ENCODE data around the gene ABI3BP.

Gene ABI3BP

DNA sequence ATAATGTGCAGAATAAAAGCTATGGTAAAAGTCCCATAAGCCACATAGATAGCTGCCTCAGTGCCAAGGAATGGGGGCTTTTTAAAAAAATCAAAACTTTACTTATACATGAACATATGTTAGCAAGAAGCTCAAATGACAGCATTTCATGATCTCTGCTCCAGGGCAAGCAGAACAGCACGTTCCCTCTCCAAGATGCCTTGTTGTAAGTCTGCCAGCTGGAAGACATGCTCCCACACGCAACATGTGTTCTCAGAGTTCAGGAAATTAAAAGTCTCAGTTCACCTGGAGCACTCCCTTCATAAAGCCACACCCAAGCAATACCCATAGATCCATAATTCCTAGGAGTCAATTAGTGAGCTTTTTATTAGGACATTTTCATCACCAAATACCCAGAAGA is 52.2 kb downstream of the ABI3BP start:
- DNase-seq = no peak

DNA sequence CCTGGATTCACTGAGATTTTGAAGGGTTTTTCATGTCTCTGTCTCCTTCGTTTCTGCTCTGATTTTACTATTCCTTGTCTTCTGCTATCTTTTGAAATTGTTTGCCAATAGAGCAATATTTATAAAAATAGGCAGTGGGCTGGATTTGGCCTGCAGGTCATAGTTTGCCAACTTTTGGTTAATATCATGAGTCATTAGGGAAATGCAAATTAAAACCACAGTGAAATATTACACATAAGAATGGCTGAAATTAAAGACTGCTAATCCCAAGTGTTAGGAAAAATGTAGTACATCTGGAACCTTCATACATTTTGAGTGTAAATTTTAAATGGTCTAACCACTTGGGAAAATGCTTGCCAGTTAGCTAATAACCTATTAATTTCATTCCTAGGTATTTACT is 56.3 kb downstream of the ABI3BP start:
- no peak for DNase-seq

DNA sequence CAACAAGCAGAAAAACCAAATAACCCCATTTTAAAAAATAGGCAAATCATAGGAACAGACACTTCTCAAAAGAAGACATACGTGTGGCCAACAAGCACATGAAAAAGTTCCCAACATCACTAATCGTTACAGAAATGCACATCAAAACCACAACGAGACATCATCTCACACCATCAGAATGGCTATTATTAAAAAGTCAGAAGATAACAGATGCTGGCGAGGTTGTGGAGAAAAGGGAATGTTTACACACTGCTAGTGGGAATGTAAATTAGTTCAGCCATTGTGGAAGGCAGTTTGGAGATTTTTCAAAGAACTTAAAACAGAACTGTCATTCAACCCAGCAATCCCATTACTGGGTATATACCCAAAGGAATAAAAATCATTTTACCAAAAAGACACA is 60.7 kb downstream of the ABI3BP start:
- no peak for DNase-seq

DNA sequence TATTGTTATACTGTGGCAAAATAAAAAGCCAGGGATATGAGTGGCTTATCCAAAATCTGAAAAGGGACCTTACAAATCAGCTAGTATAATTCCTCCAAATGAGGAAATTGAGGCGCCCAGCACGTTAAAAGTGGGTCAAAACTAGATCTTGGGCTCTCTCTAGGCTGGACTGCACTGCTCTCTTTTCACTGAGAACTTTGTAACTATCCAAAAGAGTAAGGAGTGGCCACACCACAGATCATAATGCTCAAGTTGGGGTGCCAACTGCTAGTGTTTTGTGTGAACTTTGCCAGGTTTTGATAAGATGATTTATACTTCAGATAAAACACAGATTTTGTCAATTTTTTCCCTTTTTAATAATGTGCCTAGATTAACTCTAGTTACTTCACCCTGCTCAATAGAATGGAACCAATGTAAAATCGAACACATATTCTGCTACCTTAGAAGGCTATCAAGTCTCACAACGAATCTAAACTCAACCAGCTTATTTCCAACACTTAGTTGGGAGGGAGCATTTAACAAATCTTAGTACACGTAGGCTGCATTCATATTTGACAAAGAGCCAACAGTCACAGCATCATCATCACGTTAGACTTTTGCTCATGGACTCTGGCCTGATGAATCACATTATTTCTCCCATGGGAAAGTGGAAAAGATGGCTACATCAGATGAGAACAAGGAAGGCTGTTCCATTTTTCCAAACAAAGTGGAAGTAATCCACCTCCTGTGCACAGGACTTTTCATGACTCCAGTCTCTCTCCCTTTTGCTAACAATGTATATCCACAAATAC is 64.4 kb downstream of the ABI3BP start:
- DNase-seq = no peak

DNA sequence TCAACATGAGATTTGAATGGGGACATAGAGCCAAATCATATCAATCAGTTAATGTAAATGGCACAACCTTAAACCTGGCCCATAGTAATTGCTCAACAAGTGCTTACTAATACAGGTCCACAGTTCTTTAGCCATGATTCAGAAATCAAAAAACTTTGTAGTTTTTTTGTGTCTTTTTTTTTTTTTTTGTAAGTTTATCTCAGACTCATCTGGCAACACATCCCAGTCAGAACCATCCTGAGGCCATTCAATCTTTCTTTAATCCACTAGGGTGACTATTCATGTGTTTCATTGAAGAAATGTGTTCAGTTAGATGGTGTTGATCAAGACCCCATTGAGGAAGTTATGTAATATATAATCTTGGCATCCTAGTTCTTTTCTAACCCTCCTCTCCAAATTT is 65.4 kb downstream of the ABI3BP start:
- no peak for DNase-seq

DNA sequence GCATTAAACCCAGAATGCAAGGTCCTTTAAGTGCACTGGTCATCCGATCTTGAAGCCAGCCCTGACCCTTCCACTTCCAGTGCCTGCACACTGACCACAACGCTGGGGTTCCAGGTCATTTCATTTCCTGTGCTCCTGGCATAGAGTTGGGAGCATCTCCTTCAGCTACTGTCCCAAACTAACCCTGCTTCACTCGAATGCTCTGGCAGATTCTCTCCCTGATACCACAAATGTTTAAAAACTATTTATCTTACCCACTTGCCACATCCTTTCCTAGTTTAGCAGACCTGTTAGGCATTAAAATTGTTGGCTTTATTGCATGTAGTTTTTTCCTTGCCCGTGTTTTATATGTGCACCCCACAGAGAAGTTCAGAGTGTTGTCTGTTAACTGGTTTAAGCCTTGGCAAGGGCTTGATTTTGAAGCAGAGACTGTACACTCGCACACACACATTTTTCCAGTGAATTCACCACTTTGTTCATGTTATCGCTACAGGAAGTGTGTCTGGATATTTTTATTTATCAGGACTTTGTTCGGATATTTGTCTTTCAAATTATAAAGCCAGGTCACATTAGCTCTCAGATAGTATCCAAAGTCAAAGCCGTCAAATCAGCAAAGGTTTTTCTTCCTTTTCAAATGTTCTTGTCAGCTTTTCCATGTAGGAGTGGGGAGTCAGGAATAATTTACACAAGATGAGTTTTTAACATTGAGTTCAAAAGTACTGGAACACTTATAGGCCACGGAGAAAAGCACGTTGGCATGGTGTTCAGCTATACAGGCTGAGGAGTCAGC is 77.3 kb downstream of the ABI3BP start:
- DNase-seq = no peak

DNA sequence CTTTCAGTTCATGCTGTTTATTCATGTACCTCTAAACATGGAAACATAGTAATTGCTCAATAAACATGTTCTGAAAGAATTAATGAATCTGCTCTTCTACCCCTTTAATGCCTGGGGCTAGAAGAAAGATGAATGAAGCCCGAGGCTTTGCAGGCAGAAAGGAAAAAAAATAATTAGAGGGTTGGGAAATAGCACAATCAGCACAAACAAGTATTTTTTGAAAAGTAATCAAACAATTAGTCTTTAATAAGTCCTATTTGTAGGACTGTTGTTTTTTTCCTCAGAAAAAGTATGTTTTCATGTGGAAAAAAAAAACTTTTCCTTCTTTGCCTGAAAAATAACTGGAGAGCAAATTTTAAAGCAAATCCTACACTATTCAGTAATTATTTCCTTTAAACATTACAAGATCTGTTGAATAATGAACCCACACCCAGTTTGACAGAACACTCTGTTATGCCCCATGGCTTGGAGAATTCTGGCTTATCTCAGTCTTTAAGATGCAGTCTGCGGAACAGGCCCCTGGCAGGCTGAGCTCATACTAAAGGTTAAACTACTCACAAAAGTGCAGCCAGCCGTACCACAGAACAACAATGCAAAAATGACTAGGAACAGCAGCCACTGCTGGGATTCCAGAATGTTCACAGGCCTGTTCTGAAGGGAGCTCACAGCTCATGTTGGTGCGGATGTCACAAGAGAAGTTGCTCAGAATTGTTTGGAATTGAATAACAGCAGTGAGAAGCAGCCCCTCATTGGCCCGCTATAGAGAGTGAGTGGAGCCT is 79.2 kb downstream of the ABI3BP start:
- no peak for DNase-seq

DNA sequence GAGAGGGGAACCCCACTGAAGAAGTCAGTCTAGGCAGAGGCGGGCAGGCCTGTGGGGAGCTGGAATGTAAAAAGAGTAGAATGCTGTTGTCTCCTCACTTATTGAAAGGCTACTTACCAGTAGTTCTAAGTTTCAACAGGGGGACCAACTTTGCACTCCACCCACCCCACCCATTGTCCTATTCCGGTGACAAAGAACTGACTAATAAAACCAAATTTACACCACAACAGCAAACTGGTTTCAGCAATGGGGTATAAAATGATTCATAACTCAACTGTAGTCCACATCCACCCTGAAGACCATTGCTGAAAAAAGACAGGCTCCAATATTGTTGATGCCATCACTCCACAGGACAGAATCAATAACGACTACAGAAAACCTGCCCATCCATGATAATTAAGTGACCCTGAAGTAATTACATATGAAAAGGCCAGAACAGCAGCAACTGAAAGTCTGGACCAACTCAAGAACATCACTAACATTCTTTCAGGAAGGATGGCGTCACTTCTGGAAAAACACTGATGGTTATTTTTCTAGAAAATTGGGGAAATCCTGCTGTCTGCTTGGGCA is 80.2 kb downstream of the ABI3BP start:
- DNase-seq = no peak

DNA sequence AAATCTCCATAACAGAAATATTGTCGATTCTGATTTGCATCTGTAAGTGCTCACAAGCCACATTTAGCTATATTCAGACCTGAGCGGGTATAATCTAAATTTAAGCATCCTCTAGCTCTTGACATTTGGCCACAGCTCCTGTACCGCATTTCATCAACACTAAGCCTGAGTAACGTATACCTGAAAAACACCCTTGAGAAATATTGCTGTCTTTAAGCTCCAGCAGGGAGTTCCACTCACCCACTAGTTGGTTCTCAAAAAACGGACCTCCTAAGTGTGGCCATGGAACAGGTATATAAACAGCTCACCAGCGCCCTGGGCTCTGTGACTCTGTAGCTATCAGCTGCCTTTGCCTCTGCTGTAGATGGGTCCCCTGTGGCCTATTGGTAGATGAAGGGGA is 80.7 kb downstream of the ABI3BP start:
- no peak for DNase-seq

DNA sequence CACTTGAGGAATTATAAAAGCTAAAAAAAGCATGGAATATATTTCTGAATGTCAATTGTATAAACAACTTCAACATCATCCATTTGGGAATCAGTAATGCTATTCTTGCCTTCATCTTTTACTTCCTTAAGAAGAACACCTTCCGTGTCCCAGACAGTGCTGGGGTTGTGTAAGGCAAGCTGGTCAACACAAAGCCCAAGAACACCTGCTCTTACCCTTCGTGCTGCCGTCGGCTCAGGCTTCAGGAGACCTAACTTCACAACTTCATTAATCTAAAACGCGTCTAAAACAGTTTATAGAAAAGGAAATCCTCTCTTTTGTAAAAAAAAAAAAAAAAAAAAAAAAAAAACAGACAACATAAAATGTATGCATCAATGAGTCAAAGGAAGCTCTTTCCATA is 81.3 kb downstream of the ABI3BP start:
- DNase-seq = no peak

DNA sequence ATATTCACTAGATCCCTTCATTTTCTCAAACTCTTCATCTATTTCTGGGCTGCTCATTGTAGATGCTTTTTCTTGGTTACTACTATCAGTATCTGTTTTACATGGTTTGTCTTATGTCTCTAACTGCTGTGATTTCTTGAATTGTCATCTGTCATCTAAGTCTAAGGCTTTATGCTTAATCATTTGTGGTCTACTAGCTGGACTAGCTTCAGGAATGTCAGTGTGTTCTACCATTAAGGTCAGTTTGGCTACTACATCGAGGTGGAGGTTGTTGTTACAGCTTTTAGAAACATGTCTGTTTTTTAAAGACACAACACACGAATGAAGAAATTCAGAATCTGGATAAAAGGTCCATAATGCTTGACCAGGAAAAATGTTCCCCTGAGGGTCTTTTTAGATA is 82.2 kb downstream of the ABI3BP start:
- DNase-seq = no peak

DNA sequence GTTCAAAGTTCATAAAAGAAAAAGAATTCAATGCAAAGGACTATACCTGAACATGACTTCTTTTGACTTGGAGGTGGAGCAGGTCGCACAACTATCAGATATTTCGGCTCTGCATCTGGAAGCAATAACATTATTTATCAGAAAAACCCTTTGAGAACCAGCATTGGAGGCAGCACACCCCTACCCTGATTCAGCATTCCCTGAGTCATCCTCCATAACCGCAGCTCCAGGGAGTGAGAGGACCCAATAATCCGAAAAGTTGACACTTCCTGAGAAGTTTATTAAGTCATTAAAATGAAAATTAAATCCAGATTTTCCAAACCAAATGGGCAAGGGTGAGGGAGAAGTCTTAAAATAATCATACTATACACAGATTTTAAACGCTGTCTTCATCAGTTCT is 90.6 kb downstream of the ABI3BP start:
- DNase-seq = no peak

DNA sequence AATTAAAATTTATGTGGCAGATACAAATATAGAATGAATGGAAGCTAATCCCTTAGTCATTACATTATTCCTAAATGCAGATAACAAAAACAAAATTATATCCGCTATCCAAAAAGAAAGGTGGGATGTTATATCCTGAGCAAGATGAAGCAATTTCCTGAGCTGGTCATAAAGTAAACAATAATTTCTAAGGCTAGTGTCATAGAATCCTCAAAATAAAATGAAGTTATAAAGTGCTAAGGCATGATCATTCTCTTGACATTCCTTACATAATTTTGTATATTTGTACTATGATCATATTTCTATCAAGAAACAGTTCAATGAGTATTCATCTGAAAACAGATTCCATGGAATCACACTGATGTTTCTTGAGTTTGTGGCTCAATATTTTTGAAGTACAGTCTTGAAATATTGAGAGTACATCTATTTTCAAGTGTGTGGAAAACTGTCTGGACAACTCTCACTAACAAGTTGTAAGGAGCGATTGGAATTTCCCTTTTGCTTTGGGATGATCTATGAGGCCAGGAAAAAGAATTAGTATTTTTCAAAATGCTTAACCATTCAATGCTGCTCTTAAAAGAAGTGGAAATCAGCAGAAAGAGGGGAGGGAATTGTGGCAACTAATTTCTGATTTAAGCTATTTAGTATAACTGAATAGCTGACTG is 92.4 kb downstream of the ABI3BP start:
- DNase-seq = no peak

DNA sequence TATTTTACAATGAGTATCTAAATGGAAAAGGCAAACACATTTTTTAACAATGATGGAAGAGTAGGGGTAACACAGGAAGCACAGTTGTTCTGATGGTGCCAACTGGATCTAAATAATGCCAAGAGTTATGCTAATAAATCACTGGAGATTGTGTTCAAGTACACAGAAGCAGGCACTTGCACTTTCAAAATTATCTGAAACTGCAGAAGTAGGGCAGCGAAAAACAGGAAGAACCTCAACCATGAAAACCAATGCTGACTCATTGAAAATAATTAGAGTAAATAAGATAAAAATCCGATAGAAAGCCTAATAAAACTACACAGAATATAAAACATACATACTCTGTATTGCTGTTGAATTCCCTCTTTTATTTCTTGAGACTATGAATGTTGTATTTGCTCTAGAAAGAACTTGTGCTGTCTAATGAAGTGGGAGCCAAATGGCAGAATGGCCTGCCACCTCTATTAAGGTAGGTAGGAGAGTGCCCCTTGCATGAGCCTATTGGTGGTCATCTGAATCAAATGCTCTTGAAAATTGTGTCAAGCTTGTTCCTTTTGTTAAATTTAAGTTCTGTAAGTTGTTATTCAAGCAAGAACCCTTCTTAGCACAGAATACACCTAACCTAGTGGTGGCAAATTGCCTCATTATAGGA is 93.7 kb downstream of the ABI3BP start:
- no peak for DNase-seq

DNA sequence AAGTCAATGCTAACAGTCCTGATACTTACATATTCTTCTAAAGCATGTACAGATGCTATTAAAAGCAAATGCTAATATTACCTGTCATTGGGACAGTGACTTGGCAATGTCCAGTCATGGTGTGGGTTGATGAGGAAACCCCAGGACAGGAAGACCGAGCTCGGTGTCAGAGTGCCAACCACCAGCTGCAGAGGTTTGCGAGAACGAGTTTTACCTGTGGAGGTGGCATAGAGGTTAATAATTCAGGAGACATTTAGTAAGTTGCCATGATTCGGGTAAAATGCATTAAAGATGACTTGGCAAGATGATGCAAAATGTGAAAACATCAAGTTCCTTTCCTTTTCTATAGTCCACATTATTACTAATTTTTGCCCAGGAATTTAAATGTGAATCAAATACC is 94.5 kb downstream of the ABI3BP start:
- no peak for DNase-seq

DNA sequence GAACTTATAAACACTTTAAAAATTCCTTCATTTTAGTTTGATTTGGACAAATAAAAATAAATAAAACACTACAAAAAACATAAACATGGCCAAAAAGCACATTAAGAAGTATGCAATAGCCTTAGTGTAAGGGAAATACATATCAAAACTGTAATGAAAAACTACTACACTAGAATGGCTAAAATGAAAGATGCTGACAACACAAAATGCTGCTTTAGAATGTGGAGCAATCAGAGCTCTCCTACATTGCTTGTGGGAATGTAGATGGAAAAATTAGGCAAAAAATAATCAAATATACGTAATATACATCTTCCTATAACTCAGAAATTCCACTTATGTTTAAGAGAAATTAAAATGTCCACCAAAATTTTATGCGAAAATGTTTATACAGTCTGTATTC is 96.2 kb downstream of the ABI3BP start:
- no peak for DNase-seq

DNA sequence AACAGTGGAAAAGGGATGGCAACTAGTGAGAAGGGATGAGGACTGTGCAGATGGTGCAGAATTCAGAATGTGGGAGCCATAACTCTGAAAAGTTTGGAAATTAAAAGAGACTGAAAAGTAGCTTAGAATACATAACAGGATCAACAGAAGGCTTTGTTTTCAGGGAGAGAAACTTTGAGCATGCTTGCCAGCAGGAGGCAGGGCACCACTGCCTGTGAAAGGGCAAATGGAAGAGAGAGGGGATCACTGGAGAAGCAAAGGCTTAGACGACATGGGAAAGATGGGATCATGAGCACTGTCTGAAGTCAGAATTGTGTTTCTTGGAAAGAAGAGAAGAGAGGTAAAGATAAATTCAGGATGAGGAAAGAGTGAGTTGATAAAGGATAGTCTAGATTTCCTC is 99.6 kb downstream of the ABI3BP start:
- no peak for DNase-seq

DNA sequence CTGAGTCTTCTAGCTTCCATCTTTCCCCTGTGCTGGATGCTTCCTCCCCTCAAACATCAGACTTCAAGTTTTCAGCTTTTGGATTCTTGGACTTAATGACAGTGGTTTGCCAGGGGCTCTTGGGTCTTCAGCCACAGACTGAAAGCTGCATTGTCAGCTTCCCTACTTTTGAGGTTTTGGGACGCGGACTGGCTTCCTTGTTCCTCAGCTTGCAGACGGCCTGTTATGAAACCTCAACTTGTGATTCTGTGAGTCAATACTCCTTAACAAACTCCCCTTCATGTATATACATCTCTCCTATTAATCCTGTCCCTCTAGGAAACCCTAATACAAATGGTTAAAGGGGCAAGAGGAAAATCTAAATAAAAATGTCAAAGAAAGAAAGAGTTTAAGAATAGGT is 100.1 kb downstream of the ABI3BP start:
- no peak for DNase-seq

DNA sequence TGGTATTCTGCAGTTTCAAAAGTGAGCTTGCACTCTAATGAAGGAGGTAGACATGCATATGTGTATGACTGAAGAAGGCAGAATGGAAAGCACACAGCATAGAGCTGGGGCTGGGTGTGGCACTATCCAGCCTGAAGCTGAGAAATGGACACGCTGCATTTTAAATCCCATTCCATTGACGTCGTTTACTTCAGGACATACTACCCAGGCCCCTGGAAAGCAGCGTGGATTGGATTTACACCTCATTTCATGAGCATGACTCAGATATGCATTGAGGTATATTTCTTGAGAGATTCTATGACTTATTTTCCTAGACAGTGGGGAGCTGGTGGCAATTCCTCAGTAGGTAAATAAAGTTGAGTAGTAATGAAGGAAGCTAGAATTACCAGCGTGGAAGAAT is 101.4 kb downstream of the ABI3BP start:
- no peak for DNase-seq

DNA sequence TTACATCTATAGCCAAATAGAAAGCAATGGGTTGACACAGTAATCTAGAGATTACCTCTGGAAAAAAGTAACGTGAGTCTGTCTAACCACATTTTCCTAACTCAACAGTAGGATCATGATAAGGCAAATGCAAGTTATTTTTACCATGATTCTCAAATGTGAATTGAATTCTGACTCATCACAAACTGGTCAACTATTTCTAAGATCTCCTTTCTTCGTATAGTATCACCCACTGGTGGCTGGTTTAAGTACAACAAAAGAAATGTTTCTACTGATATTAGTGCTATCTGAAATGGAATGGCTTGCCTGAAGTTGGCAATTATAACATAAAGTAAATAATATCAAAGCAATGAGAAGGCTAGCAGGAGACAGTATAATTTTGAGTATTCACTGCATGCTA is 102.2 kb downstream of the ABI3BP start:
- no peak for DNase-seq

DNA sequence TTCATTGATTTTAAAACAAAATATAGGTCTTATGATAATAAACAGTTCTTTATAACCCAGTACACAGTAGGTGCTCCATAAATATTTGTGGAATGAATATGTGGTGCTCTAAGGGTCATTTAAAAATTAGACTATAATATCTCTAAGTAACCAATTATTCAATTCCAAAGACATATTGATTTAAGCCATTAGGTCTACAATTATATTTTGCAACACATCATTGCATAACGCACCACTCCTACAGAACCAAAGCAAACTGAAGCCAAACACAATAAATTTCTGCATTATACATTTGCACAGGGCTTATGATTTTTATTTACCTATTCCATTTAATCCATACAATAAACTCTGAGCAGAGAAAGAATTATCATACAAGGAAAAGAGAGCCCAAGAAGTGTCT is 104.3 kb downstream of the ABI3BP start:
- DNase-seq = no peak

DNA sequence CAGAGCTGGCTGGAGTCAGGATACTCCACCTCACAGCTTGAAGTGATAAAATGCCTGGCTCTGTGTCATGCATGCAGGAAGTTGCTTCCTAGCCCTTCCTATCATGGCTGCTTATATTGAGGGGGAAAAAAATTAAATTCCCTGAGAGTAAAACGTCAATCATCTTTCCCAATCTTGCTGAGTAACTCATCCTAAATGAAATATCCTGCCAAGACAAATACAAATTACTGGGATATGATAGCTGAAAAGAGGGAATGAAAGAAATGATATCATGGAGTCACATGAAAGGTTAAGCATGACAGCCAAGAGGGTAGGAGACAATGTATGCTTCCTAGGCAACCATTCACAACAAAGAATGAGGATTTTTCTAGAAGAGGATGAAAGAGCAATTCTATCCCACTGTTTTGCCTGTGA is 110.6 kb downstream of the ABI3BP start:
- DNase-seq = no peak
